NCI-H748 treated with DMSO at 0.1 percent for 48 hours (cell line): ENCODE measurements around the gene CDKN2D.

ENCODE experiments used
- DNase-seq: peaks from one replicate; lab custom pipeline; 2025; lab: John Stamatoyannopoulos, UW

The CDKN2D gene

DNA sequence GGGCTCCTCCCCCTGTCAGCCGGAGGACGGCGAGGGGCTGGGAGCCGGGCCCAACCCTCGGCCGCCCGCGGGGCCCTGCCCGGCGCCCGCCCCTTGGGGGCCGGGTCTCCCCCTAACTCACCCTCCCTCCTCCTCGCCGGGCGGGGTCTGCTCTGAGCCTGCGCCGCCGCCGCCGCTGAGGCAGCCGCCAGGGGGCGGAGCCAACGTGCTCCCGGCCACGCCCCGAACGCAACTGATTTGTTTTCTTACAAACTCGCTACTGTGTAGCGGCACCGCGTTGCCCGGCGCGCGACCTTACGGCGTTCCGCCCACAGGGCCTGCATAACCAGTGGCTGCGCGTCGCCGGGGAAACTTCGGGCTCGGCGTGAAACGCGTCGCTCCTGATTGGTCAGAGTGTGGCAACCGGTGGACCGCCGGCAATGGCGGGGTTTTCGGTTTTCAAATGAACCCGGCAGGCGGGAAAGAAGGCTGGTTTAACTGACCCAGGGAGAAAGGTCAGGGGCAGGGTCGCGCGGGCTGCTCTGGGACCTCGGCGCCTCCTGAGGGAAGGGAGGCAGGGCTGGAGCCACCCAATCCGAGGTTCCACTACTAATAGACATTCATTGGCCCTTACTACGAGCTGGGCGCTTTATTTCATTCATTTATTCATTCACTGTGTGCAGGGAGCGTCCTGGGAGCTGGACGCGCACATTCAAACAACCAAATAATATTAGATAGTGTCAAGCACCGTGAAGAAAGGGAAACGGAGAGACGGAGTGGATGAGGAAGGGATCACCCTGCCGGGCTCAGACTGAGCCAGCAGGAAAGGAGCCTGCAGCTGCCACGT is at the start of gene CDKN2D:
Gene CDKN2D, minus strand, starts transcription at position 154 of the 826 bp plus-strand sequence. CDS start 326 bp downstream, outside the sequence.
- peak; percentile 91 for DNase-seq

DNA sequence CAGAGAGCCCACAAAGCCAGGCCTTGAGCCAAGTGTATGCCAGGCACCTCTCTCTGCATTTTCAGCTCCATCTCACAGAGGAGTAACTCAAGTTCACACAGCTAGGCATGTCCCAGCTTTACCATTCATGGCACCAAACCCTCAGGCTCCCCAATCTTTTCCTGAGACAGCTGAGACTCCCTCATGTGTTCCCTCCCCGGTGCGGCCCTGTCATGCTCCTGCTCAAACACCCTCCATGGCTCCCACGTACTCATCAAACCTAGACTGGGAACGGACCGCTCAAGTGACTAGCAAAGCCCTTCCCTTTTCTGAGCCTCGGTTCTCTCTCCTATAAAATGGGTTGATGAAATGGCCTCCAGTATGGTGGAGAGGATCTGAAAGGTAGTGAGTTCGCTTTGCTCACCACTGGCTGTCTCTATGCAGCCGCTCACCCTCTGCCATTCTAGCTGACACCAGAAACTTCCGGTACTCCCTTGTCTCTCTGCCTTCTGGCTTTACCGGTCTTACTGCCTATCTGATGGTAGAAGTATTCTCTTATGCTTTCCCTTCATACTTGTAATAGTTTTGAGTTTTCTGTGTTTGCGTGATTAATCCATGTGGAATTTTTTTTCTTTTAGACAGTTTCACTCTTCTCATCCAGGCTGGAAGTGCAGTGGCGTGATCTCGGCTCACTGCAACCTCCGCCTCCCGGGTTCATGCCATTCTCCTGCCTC is 48.8 kb upstream of the CDKN2D start:
- no peak for DNase-seq

DNA sequence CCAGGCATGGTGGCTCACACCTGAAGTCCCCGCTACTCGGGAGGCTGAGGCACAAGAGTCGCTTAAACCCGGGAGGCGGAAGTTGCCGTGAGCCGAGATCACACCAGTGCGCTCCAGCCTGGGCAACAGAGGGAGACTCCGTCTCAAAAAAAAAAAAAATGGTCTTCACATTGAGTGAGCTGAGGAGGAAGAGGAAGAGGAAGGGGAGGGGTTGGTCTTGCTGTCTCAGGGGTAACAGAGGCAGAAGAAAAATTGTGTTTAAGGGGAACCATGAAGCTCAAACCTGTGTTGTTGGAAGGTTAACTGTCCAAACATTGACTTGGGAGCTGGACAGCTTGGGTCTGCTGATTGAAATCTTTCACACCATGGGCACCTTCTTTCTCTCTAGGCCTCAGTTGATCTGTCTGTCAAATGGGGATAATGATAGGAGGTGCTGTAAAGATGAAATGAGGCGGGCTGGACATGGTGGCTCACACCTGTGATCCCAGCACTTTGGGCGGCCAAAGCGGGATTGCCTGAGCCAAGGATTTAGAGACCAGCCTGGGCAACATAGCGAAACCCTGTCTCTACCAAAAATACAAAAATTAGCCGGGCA is 46.7 kb upstream of the CDKN2D start:
- DNase-seq, result no peak

DNA sequence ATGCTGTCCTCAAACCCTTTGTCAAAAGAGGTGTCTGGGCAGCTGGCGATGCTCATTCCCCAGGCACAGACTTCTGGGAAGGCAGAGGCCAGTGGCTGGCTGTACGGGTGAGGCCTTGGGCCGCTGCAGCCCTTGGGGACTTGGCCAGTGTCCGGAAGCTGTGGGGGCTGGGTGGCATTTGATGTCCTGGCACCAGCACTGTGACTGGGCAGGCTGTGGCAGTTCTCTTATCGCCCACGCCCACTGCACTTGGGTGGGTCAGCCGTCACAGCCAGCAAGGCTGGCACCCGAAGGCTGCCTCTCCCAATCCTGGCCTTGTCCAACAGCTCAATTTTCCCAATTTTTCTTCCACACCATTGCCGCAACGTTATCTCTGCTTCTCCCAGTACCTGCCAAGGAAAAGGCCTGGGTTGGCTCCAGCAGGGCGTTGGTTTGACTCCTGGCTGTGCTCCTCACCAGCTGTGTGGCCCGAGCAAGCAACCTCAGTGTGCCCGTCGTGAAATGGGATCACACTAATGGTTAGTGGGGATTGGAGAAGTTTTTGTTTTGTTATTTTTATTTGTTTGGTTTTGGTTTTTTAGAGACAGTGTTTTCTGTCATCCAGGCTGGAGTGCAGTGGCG is 43.8 kb upstream of the CDKN2D start:
- DNase-seq, result no peak

DNA sequence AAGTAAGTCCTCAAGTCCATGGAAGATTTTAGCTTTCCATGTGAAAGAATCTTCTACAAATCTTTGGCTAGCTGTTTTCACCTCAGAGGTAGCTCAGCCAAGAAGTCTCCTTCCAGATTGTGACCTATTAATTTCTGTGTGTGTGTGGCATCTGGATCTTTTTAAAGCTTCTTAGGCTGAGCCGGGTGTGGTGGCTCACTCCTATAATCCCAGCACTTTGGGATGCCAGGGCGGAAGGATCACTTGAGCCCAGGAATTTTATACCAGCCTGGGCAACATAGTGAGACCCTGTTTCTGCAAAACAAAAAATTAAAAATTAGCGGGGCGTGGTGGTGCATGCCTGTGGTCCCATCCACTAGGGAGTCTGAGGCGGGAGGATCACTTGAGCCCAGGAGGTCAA is 43.1 kb upstream of the CDKN2D start:
- no peak for DNase-seq

DNA sequence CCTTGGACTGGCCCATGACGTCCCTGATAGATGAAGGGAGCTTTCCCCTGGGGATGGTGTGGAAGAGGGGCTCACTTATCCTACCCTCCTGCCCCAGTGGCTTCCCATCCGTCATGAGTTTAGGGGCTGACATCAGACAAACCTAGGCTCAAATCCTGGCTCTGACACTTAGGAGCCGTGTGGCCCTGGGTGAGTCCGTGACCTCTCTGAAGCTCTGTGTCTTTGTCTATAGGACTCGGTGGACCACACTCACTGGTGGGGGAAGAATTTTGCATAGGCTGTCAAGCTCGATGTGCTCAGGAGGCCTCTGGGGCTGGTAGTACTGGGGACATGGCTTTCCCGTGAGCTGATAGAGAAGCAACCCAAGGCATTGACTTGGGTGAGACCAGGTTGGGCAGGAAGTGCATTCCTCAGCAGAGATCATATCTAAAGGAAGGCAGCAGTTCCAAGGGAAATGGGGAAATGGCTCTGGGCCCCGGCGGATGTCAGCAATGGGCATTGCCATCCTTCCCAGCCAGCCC is 35.7 kb upstream of the CDKN2D start:
- DNase-seq, result no peak

DNA sequence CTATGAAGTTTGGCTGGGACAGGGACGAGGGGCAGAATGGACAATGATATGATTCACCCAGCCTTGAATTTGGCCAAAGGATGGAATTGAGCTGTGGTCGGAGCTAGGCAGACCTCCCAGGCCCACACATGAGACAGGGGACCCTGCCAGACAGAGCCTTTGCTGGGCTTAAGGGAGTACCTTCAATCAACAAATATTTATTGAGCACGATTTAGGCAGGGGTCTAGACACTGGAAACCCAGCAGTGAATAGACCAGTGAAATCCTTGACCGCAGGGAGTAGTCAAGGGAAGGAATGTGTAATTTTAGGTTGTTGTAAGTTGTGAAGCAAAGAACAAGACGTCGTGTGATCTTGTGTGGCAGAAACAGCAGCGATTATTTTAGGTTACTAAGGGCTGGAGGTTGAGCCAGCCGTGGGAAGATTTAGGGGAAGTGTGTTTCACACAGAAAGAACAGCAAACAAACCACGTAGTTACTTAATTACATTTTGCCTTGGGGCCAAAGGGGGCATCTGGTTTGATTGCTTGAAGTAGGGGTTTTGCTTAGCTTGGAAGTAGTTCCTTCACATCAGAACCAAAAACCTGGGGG is 35.2 kb upstream of the CDKN2D start:
- no peak for DNase-seq

DNA sequence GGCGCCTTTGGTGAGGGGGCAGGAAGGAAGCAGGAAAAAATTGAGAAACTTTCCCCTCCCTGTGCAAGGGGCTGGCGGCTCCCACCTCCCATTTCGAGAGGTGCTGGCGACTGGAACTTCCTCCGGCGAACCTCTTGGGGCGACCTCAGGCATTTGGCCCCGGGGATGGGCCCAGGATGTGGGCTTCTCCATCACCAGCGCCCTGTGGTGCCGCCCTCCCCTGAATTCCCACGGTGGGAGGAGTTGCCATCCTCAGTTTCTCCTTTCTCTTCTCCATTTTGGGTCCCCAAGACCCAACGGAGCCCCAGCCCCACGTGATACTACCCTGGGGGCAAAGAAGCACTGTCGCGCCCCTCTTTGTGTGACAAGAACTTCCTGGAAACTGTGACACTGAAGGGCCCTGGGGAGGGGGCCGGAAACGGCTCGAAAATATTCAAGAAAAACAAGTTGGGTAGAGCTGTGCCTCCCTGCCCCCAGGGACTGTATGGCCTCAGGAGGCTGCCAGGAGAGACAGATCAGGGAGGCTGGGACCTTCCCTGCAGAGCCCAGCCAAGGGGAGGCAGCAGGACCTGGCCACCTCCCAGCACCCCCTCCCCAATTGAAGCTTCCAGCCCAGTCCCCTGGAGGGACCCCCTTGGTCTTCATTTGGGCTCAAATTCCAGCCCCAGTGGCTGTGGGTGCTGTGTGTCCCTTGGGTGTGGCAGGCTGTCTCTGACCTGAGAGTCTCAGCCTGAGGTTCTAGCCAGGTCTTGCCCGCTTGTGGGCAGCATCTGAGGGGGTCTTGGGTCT is 34.5 kb upstream of the CDKN2D start:
- DNase-seq, result no peak

DNA sequence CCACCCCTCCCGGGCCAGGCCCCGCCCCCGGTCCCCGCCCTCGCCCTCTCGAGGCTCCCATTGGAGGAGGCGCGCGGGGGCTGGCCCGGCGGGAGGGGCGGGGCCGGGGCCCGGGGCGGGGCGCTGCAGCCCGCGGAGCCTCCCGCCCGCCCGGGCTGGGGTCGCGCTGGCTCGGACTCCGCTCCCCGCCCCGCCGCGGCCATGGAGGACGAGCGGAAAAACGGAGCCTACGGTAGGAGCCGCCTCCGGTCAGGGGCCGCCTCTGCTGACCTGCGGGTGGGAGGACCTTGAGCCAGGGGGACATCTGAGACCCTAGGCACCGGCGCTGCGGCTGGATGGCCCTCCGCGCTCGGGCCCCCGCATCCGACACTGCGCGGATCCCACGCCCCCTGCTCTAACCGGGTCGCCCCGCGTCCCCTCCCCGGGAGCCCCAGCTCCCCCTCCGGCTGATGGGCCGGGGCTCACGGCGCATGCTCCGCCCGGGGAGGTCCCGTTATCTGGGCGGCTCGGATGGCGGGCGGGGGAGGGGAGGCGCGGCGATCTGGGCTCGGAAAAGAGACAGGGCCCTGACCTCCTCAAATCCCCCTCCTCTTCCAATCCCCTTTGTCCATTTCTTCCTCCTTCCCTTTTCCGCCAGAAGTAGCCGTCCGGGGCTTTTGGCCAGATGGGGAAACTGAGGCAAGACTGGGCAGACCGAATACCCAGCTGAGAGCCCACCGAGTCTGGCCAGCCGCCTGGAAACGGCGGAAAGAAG is 33.7 kb upstream of the CDKN2D start:
- peak; percentile 45 for DNase-seq

DNA sequence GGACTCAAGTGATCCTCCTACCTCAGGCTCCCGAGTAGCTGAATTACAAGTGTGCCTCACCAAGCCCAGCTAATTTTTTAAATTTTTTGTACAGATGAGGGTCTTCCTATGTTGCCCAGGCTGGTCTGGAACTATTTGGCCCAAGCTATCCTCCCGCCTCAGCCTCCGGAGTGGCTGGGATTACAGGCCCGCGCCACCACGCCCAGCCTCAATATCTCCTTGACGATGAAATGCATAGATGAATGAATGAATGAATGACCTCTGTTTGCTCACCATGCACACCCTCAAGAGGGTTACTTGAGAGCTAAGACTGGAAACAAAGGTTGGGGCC is 33.2 kb upstream of the CDKN2D start:
- no peak for DNase-seq

DNA sequence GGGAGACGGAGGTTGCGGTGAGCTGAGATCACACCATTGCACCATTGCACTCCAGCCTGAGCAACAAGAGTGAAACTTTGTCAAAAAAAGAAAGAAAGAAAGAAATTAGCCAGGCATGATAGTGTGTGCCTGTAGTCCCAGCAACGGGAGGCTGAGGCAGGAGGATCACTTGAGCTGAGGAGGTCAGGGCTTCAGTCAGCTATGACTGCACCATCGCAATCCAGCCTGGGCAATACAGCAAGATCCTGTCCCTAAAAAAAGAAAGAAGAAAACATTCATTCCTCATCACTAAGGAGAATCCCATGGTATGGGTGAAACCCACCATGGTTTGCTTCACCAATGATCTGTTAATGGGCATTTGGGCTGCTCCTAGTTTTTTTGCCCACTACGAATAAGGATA is 31.4 kb upstream of the CDKN2D start:
- no peak for DNase-seq

DNA sequence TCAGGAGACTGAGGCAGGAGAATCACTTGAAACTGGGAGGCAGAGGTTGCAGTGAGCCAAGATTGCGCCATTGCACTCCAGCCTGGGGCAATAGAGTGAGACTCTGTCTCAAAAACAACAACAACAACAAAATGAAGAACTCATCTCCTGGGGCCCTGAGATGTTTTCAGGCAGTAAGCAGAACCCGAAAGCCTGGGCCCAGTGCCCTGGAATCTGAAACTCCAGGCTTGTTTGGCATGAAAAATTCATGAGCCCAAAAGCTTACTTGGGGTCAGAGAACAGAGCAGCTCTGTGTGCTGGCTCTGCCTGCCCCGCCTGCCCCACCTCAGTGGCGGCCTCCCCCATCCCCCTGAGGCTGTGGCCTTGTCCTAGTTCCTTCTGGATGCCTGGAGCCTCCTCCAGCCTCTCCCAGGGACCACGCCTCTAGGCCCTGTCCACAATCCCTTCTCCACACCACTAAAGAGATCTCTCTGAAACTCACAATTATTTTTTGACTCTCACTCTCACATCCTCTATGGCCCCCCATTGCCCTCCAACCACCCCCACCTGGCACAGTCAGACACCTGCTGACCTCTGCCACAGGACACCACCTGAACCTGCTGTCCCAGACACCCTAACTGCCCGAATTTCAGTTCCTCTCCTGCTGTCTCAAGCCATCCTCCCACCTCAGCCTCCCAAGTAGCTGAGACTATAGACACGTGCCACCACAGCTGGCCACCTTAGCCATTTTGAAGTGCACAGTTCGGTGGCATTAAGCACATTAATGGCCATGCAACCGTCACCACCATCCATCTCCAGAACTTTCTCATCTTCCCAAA is 25.2 kb upstream of the CDKN2D start:
- no peak for DNase-seq

DNA sequence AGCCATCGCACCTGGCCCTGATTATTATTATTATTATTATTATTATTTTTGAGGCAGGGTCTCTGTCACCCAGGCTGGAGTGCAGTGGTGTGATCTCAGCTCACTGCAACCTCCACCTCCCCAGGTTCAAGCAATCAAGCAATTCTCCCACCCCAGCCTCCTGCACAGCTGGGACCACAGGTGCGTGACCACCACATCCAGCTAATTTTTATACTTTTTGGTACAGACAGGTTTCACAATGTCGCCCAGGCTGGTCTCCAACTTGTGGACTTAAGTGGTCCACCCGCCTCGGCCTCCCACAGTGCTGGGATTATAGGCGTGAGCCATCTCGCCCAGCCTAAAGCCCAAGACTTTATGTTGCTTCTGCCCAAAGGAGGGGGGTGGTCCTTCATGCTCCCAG is 24.4 kb upstream of the CDKN2D start:
- no peak for DNase-seq

DNA sequence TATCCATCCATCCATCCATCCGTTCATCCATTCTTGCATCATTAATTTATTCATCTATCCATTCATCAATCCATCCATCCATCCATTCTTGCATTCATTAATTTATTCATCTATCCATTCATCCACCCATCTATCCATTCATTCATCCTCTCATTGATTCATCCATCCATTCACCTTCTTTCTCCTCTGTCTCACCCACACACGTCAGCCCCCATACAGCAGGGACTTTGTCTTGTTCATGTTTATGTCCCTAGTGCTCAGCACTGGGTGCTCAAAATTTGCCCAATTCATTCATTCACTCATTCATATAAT is 19.0 kb upstream of the CDKN2D start:
- DNase-seq, result no peak

DNA sequence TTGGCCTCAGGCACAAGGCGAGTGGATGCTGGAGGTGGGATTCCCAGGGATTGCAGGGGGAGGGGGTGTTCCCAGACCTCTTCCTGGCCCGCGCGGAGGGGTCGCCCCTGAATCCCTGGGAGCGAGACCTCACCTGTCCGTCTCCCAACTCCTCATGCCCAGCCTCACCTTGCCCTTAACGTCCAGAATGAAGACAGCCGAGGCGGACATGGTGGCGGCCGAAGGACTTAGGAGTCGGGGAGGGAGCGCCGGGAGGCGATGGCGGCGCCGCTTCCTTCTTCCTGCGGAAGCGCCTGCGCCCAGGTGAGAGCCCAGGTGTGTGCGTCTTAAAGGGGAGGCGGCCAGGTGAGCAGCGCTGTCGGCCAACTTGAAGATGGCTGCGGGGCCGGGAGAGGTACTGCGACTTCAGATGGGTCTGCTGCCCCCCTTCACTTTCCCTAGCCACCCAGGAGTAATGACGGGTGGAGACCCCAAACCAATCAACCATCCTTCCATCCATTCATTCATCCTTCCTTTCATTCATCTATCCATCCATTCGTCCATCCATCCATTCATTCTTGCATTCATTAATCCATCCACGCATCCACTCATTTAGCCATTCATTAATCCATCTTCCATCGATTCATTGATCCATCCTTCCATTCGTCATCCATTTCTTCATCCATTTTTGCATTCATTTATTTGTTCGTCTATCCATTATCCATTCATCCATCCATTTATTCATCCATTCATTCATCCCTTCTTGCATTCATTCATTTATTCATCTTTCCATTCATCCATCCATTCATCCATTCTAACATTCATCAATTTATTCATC is 18.5 kb upstream of the CDKN2D start, which contains the start of gene AP1M2:
Gene AP1M2, minus strand, starts transcription at position 291 of the 817 bp plus-strand sequence. Its CDS starts 81 bp downstream, at position 210.
- peak; percentile 20 for DNase-seq

DNA sequence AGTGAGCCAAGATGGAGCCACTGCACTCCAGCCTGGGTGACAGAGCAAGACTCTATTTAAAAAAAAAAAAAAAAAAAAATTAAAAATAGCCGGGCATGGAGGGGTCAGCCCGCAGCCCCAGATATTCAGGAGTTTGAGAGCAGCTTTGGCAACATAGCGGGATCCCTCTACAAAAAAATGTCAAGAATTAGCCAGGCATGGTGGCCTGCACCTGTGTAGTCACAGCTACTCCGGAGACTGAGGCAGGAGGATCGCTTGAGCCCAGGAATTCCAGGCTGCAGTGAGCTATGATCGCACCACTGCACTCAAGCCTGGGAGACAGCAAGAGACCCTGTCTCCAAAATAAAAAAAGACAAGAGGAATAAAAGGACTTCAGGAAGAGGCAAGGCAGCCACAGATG is 17.6 kb upstream of the CDKN2D start:
- no peak for DNase-seq

DNA sequence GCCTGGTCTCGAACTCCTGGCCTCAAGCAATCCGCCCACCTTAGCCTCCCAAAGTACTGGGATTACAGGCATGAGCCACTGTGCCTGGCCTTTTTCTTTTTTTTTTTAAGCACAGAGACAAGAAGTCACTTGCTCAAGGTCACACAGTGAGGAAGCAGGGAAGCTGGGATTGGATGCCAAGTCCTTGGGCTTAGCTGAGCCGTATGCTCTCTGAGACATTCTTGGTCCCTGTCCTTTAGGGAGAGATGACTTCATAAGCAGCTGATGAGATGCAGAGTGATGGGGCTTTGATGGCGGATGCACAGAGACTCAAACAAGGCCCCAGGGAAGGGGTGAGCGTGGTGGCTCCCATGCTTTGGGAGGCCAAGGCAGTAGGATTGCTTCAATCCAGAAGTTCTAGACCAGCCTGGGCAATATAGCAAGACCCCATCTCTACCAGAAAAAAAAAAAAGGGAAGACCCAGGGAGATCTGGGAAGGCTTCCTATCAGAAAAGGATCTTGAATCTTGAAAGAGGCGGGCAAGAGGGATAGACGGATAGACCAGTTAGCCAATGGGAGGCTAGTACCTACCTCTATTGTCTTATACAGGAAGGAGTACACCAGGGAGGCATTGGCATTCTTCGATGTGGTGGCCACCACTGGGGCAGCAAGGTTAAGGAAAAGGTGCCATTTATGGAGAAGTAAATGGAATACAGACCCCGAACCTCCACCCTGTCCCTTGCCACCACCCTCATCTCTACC is 14.4 kb upstream of the CDKN2D start:
- no peak for DNase-seq

DNA sequence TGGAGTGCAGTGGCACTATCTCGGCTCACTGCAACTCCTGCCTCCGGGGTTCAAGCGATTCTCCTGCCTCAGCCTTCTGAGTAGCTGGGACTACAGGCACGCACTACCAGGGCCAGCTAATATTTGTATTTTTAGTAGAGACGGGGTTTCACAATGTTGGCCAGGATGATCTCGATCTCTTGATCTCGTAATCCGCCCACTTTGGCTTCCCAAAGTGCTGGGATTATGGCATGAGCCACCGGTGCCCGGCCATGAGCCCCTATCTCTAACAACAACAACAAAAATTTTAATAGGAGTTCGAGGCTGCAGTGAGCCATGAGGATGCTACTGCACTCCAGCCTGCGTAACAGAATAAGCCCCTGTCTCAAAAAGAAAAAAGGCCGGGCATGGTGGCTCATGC is 13.3 kb upstream of the CDKN2D start:
- DNase-seq, result no peak
